ENCODE measurements around the gene CD151. TPM values are rescaled to one million over a fixed set of nuclear protein-coding genes. Genes with fewer than 3 reads are reported as not detected.

CD151 gene
- polyA plus RNA-seq, 1 experiment: 2,262 TPM

DNA sequence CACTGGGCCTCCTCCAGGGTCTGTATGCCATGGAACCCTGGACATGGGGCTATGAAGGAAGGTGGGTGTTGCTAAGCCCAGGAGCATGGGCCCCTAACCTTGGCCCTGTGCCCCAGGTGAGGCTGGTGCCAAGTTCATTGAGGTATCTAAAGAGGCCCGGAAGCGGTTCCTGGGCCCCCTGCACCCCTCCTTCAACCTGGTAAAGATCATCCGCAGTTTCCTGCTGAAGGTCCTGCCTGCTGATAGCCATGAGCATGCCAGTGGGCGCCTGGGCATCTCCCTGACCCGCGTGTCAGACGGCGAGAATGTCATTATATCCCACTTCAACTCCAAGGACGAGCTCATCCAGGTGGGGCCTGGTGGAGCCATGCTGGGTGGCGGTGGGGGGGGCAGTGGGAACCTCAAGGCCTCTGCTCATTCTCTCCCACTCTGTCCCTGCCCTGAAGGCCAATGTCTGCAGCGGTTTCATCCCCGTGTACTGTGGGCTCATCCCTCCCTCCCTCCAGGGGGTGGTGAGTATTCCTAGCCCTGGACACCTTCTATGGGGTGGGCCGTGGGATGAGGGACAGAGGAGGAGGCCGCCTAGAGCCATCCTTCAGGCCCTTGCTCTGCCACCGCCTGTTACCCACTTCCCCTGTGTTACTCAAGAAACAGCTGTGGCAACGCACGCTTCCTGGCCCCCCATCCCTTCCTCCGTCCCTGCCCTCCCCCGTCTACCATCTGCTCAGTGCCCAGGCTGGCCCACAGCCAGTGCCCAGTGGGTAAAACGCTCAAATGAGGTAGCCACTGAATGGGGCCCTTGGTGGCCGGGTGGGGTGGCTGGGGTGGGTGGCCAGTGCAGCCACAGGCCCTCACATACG is 11.0 kb upstream of the CD151 start:
- POLR2A ChIA-PET: interaction anchor here (0.5 kb wide), 1 partner anchor 35 kb away, joined by 3 read pairs; no protein-coding TSS in a partner anchor
- Histone ChIP-seq H3K4me3 (ENCODE audit: low read depth, low read length) (peak overlapping the region; percentile 83; the same call in 1 of the 2 replicates), H3K36me3 (ENCODE audit: control insufficient read depth, insufficient read depth, low read length) (peaks cover 30% of the 10 kb centered on the region), H3K27me3 (ENCODE audit: control insufficient read depth, insufficient read depth, low read length) (no peaks in the 10 kb centered on the region)
- TF ChIP-seq, protein P1, sequence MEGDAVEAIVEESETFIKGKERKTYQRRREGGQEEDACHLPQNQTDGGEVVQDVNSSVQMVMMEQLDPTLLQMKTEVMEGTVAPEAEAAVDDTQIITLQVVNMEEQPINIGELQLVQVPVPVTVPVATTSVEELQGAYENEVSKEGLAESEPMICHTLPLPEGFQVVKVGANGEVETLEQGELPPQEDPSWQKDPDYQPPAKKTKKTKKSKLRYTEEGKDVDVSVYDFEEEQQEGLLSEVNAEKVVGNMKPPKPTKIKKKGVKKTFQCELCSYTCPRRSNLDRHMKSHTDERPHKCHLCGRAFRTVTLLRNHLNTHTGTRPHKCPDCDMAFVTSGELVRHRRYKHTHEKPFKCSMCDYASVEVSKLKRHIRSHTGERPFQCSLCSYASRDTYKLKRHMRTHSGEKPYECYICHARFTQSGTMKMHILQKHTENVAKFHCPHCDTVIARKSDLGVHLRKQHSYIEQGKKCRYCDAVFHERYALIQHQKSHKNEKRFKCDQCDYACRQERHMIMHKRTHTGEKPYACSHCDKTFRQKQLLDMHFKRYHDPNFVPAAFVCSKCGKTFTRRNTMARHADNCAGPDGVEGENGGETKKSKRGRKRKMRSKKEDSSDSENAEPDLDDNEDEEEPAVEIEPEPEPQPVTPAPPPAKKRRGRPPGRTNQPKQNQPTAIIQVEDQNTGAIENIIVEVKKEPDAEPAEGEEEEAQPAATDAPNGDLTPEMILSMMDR (IDR thresholded peaks at IDR 0.05; ENCODE audit: insufficient read depth, low read depth, low read length): no peak
- no peak for DNase-seq (ENCODE audit: low read depth)
- CTCF ChIA-PET: interaction anchor here (0.8 kb wide), 1 partner anchor 230 kb away, joined by 3 read pairs; no protein-coding TSS in a partner anchor

GRCh38 chr11:823441-824291 is 9.1 kb upstream of the CD151 start:
- TF ChIP-seq, protein P1 (IDR thresholded peaks at IDR 0.05; ENCODE audit: insufficient read depth, low read depth, low read length): no peak
- ChIA-PET POLR2A (no interaction called here), CTCF (interaction anchor here (0.8 kb wide), 1 partner anchor 9 kb away, joined by 4 read pairs; no protein-coding TSS in a partner anchor)
- Histone ChIP-seq H3K27me3 (ENCODE audit: control insufficient read depth, insufficient read depth, low read length) (no peaks in the 10 kb centered on the region), H3K36me3 (ENCODE audit: control insufficient read depth, insufficient read depth, low read length) (peaks cover 30% of the 10 kb centered on the region), H3K4me3 (ENCODE audit: low read depth, low read length) (no peak overlapping the region)
- DNase-seq (ENCODE audit: low read depth): no peak

- POLR2A ChIA-PET: no interaction called here
- TF ChIP-seq, protein P1 (IDR thresholded peaks at IDR 0.05; ENCODE audit: insufficient read depth, low read depth, low read length): no peak
- H3K4me3 ChIP-seq (ENCODE audit: low read depth, low read length): no peak overlapping the region
- H3K36me3 ChIP-seq (ENCODE audit: control insufficient read depth, insufficient read depth, low read length): peaks cover 30% of the 10 kb centered on the region
- no peak for DNase-seq (ENCODE audit: low read depth)
- CTCF ChIA-PET: no interaction called here
- H3K27me3 ChIP-seq (ENCODE audit: control insufficient read depth, insufficient read depth, low read length): no peaks in the 10 kb centered on the region
Measured at GRCh38 chr11:824292-824880, 8.4 kb upstream of the CD151 start.

GRCh38 chr11:824942-825341 is 7.8 kb upstream of the CD151 start:
- no peaks in the 10 kb centered on the region for H3K27me3 ChIP-seq (ENCODE audit: control insufficient read depth, insufficient read depth, low read length)
- peaks cover 30% of the 10 kb centered on the region for H3K36me3 ChIP-seq (ENCODE audit: control insufficient read depth, insufficient read depth, low read length)
- H3K4me3 ChIP-seq (ENCODE audit: low read depth, low read length): no peak overlapping the region
- TF ChIP-seq, protein P1 (IDR thresholded peaks at IDR 0.05; ENCODE audit: insufficient read depth, low read depth, low read length): no peak
- DNase-seq (ENCODE audit: low read depth): no peak
- ChIA-PET CTCF (no interaction called here), POLR2A (no interaction called here)

All from BJ (cell line).